NB4 (cell line): Measurements from ENCODE around the gene ARMC3.

Experiments
- MYC ChIP-seq: IDR thresholded peaks from 2 replicates; pipeline ENCODE4 v1.6.1; 2011; ENCODE audit warnings: low read depth, low read length
- POLR2A ChIP-seq: IDR thresholded peaks from 2 replicates; pipeline ENCODE4 v1.6.1; 2011; ENCODE audit warnings: mild to moderate bottlenecking; ENCODE audit not compliant: insufficient read length; ENCODE audit errors: extremely low read depth
- TF ChIP-seq, protein P1 (sequence below): IDR thresholded peaks from one replicate; pipeline ENCODE4 v1.5.1; 2012; ENCODE audit warnings: low read depth, low read length

DNA sequence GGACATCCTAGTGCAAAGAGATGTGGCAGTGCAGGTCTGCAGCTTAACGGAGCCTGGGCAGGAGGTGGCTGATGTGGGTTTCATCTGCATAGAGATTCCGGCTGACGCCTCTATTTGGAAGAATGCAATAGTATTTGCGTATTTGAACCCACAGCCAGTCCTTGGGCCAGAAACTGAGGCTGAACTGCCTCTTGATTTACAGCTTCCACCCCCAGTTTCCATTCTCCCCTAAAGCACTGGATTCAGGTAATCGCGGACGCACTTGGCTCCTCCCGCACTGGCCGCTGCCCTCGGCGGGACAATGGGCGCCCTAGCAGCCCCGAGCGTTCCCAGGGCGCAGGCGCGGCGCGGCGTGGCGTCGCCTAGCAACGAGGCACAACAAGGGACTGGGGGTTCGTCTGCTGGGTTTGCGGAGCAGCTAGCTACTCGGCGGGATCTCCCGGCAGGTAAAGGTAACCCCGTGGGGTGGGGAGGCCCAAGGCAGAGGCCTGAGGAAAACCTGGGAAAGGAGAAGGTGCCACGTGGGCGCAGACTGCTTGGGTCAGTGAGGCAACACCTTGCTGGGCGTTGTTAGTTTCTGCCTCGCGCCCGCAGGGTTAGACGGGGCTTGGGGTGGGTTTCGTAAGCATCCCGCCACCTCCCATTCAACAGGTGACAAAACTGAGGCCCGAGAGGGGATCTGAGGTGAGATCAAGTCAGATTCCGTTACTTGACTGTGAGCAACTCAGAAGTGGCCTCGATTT is at the start of gene ARMC3:
- TF ChIP-seq MYC (no peak), POLR2A (no peak)
- TF ChIP-seq, protein P1, sequence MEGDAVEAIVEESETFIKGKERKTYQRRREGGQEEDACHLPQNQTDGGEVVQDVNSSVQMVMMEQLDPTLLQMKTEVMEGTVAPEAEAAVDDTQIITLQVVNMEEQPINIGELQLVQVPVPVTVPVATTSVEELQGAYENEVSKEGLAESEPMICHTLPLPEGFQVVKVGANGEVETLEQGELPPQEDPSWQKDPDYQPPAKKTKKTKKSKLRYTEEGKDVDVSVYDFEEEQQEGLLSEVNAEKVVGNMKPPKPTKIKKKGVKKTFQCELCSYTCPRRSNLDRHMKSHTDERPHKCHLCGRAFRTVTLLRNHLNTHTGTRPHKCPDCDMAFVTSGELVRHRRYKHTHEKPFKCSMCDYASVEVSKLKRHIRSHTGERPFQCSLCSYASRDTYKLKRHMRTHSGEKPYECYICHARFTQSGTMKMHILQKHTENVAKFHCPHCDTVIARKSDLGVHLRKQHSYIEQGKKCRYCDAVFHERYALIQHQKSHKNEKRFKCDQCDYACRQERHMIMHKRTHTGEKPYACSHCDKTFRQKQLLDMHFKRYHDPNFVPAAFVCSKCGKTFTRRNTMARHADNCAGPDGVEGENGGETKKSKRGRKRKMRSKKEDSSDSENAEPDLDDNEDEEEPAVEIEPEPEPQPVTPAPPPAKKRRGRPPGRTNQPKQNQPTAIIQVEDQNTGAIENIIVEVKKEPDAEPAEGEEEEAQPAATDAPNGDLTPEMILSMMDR, result no peak
